Activated CD8-positive, alpha-beta memory T cell treated with anti-CD3 and anti-CD28 coated beads for 4 hours (primary cell): ENCODE measurements around the gene SERINC3.
"Not testable (repeated sequence)": the region's sequence is repeated elsewhere in the genome, so short reads cannot be mapped to it uniquely, and the experiment has no call there.

Experiments used
- DNase-seq, 2 donors: peaks; one replicate each; pipeline ENCODE4 v3.0.0-alpha.2; 2020; ENCODE audit warnings: low read depth in 2 of 2

SERINC3 gene

GRCh38 chr20:44521484-44522481, at the start of gene SERINC3:
TSS of gene SERINC3 (minus strand) at chr20:44522070. CDS start at chr20:44521951, 119 bp downstream.
- DNase-seq, result peak; percentile 91 to 93

- DNase-seq, result no peak
These were observed 49.6 kb upstream of the SERINC3 start for GRCh38 chr20:44571362-44571988.

- DNase-seq, result no peak
These were observed 48.5 kb upstream of the SERINC3 start for GRCh38 chr20:44570367-44570766.

- DNase-seq, result no peak
These were observed 44.9 kb upstream of the SERINC3 start for GRCh38 chr20:44566811-44567210.

GRCh38 chr20:44566018-44566417, 44.1 kb upstream of the SERINC3 start:
- no peak for DNase-seq

- no peak for DNase-seq
These were observed 40.0 kb upstream of the SERINC3 start for GRCh38 chr20:44561876-44562275.

- not testable (repeated sequence) for DNase-seq
These were observed 38.9 kb upstream of the SERINC3 start for GRCh38 chr20:44560818-44561217.

- no peak for DNase-seq
These were observed 38.4 kb upstream of the SERINC3 start for GRCh38 chr20:44560229-44560628.

GRCh38 chr20:44559302-44559701, 37.4 kb upstream of the SERINC3 start:
- no peak for DNase-seq

- DNase-seq, result no peak
These were observed 31.4 kb upstream of the SERINC3 start for GRCh38 chr20:44552950-44553908.

- no peak for DNase-seq
These were observed 30.7 kb upstream of the SERINC3 start for GRCh38 chr20:44552568-44552949.

GRCh38 chr20:44552050-44552449, 30.2 kb upstream of the SERINC3 start:
- no peak for DNase-seq

- no peak for DNase-seq
These were observed 27.3 kb upstream of the SERINC3 start for GRCh38 chr20:44549123-44549522.

GRCh38 chr20:44547419-44547818, 25.5 kb upstream of the SERINC3 start:
- no peak for DNase-seq

GRCh38 chr20:44544263-44544662, 22.4 kb upstream of the SERINC3 start:
- DNase-seq, result no peak

GRCh38 chr20:44543358-44543757, 21.5 kb upstream of the SERINC3 start:
- no peak for DNase-seq

- DNase-seq, result no peak
These were observed 21.0 kb upstream of the SERINC3 start for GRCh38 chr20:44542890-44543289.

GRCh38 chr20:44541992-44542391, 20.1 kb upstream of the SERINC3 start:
- DNase-seq, result no peak

GRCh38 chr20:44540834-44541233, 19.0 kb upstream of the SERINC3 start:
- no peak for DNase-seq

GRCh38 chr20:44537993-44538392, 16.1 kb upstream of the SERINC3 start:
- no peak for DNase-seq

- DNase-seq, result no peak
These were observed 14.3 kb upstream of the SERINC3 start for GRCh38 chr20:44536175-44536574.

GRCh38 chr20:44533928-44534327, 12.1 kb upstream of the SERINC3 start:
- DNase-seq, result no peak
